Neural progenitor cell (in vitro differentiated cells): ENCODE measurements around the gene BBS9. TPM values are rescaled to one million over a fixed set of nuclear protein-coding genes. Genes with fewer than 3 reads are reported as not detected.

Experiments used
- DNase-seq: peaks from one replicate; pipeline ENCODE4 v3.0.0-alpha.2; 2016; ENCODE audit warnings: low spot score
- H2AFZ ChIP-seq: fragments of 200-600 bp; sonication (generic); replicated peaks from 2 replicates; pipeline ENCODE4 v1.6.1; 2016; ENCODE audit warnings: antibody characterized with exemption
- H3F3A ChIP-seq: fragments of 200-600 bp; sonication (generic); 2 replicates; pipeline ENCODE4 v1.6.1; 2016; ENCODE audit warnings: antibody characterized with exemption, low read depth
- H3K27ac ChIP-seq: fragments of 200-600 bp; sonication (generic); 2 replicates; pipeline ENCODE4 v1.5.1; 2016; ENCODE audit warnings: mild to moderate bottlenecking
- H3K27me3 ChIP-seq: fragments of 200-600 bp; sonication (generic); 2 replicates; pipeline ENCODE4 v1.6.1; 2016; ENCODE audit warnings: mild to moderate bottlenecking, moderate library complexity
- H3K36me3 ChIP-seq: fragments of 200-600 bp; sonication (generic); 2 replicates; pipeline ENCODE4 v1.5.1; 2016
- H3K4me1 ChIP-seq: fragments of 200-600 bp; sonication (generic); 2 replicates; pipeline ENCODE4 v1.6.1; 2016; ENCODE audit warnings: mixed run types
- H3K4me2 ChIP-seq: fragments of 200-600 bp; sonication (generic); 2 replicates; pipeline ENCODE4 v1.6.1; 2016
- H3K4me3 ChIP-seq: fragments of 200-600 bp; sonication (generic); 2 replicates; pipeline ENCODE4 v1.5.1; 2016
- H3K79me2 ChIP-seq: fragments of 200-600 bp; sonication (generic); 2 replicates; pipeline ENCODE4 v1.6.1; 2016; ENCODE audit warnings: low read depth
- H3K9ac ChIP-seq: fragments of 200-600 bp; sonication (generic); 2 replicates; pipeline ENCODE4 v1.6.1; 2016
- H3K9me3 ChIP-seq: fragments of 200-600 bp; sonication (generic); 2 replicates; pipeline ENCODE4 v1.5.1; 2016; ENCODE audit warnings: low read depth
- H4K20me1 ChIP-seq: fragments of 200-600 bp; sonication (generic); 2 replicates; pipeline ENCODE4 v1.6.1; 2016; ENCODE audit warnings: low read depth
- H3K27ac Mint-ChIP-seq: 3 replicates; pipeline ENCODE4 v1.8.0; 2021; ENCODE audit warnings: mixed read lengths
- H3K27me3 Mint-ChIP-seq: 2 replicates; pipeline ENCODE4 v1.8.0; 2022; ENCODE audit warnings: low read depth, mild to moderate bottlenecking, inconsistent platforms, moderate library complexity, mixed read lengths; ENCODE audit not compliant: insufficient read depth
- H3K36me3 Mint-ChIP-seq: 3 replicates; pipeline ENCODE4 v1.8.0; 2021; ENCODE audit warnings: mixed read lengths
- H3K4me1 Mint-ChIP-seq: 3 replicates; pipeline ENCODE4 v1.8.0; 2021; ENCODE audit warnings: mixed read lengths
- H3K4me3 Mint-ChIP-seq: 3 replicates; pipeline ENCODE4 v1.8.0; 2021; ENCODE audit warnings: mild to moderate bottlenecking, moderate library complexity, mixed read lengths
- H3K9me3 Mint-ChIP-seq: 3 replicates; pipeline ENCODE4 v1.8.0; 2020; ENCODE audit warnings: mixed read lengths
- CTCF ChIP-seq: fragments of 200-600 bp; sonication (generic); IDR thresholded peaks from 2 replicates; pipeline ENCODE4 v1.5.1; 2017; ENCODE audit warnings: antibody characterized with exemption, mild to moderate bottlenecking
- EZH2 ChIP-seq: fragments of 200-600 bp; sonication (generic); IDR thresholded peaks from 2 replicates; pipeline ENCODE4 v1.6.1; 2017; ENCODE audit warnings: antibody characterized with exemption, mild to moderate bottlenecking, moderate library complexity
- EZH2phosphoT487 ChIP-seq: fragments of 200-600 bp; sonication (generic); IDR thresholded peaks from 2 replicates; pipeline ENCODE4 v1.6.1; 2017; ENCODE audit warnings: antibody characterized with exemption
- total RNA-seq: library from RNA; depleted of rRNA; stranded (reverse); fragments of >200 nt; gene quantifications from 2 replicates; pipeline ENCODE4 v1.2.3, GENCODE V29; 2015; ENCODE audit warnings: low replicate concordance

The BBS9 gene
- total RNA-seq, 1 donor from 2014 or later, result 40.3 TPM

- Histone ChIP-seq H3K36me3 (no peaks in the 10 kb centered on the region), H2AFZ (no peak overlapping the region), H3F3A (no peaks in the 10 kb centered on the region), H4K20me1 (no peaks in the 10 kb centered on the region), H3K4me3 (no peak overlapping the region), H3K4me1 (no peaks in the 10 kb centered on the region), H3K4me2 (no peak overlapping the region), H3K79me2 (no peaks in the 10 kb centered on the region), H3K9me3 (no peaks in the 10 kb centered on the region), H3K9ac (no peak overlapping the region), H3K27me3 (no peaks in the 10 kb centered on the region), H3K27ac (no peak overlapping the region)
- Mint-ChIP-seq H3K36me3 (no peaks in the 10 kb centered on the region), H3K27ac (no peak overlapping the region), H3K4me3 (no peak overlapping the region), H3K27me3 (peaks cover 2% of the 10 kb centered on the region), H3K9me3 (no peaks in the 10 kb centered on the region), H3K4me1 (no peaks in the 10 kb centered on the region)
- peak; percentile 83 for TF ChIP-seq CTCF
- TF ChIP-seq EZH2phosphoT487, result no peak
- no peak for TF ChIP-seq EZH2
- DNase-seq, result peak; percentile 55
Observed at GRCh38 chr7:33243319-33243881, 114.0 kb downstream of the BBS9 start.

GRCh38 chr7:33248671-33249070 lies 119.3 kb downstream of the BBS9 start:
- peaks cover 2% of the 10 kb centered on the region for H3K9me3 Mint-ChIP-seq
- no peaks in the 10 kb centered on the region for H3K36me3 Mint-ChIP-seq
- no peak for DNase-seq
- no peak overlapping the region for H3K27ac Mint-ChIP-seq
- no peak for TF ChIP-seq EZH2phosphoT487
- no peak for TF ChIP-seq EZH2
- TF ChIP-seq CTCF, result no peak
- no peak overlapping the region for H2AFZ ChIP-seq
- H3F3A ChIP-seq, result no peaks in the 10 kb centered on the region
- no peak overlapping the region for H3K4me2 ChIP-seq
- no peaks in the 10 kb centered on the region for H3K4me1 ChIP-seq
- H3K4me1 Mint-ChIP-seq, result no peaks in the 10 kb centered on the region
- H3K4me3 Mint-ChIP-seq, result no peak overlapping the region
- no peaks in the 10 kb centered on the region for H3K9me3 ChIP-seq
- no peak overlapping the region for H3K4me3 ChIP-seq
- peaks cover 2% of the 10 kb centered on the region for H3K27me3 Mint-ChIP-seq
- H4K20me1 ChIP-seq, result no peaks in the 10 kb centered on the region
- no peaks in the 10 kb centered on the region for H3K27me3 ChIP-seq
- no peak overlapping the region for H3K9ac ChIP-seq
- H3K27ac ChIP-seq, result no peak overlapping the region
- no peaks in the 10 kb centered on the region for H3K79me2 ChIP-seq
- no peaks in the 10 kb centered on the region for H3K36me3 ChIP-seq

- Histone ChIP-seq H2AFZ (no peak overlapping the region), H4K20me1 (no peaks in the 10 kb centered on the region), H3F3A (no peaks in the 10 kb centered on the region), H3K27me3 (no peaks in the 10 kb centered on the region), H3K27ac (no peak overlapping the region), H3K36me3 (no peaks in the 10 kb centered on the region), H3K4me2 (no peak overlapping the region), H3K9ac (no peak overlapping the region), H3K9me3 (no peaks in the 10 kb centered on the region), H3K4me1 (no peaks in the 10 kb centered on the region), H3K79me2 (no peaks in the 10 kb centered on the region), H3K4me3 (no peak overlapping the region)
- DNase-seq, result no peak
- Mint-ChIP-seq H3K27ac (no peak overlapping the region), H3K4me3 (no peak overlapping the region), H3K9me3 (peaks cover 2% of the 10 kb centered on the region), H3K4me1 (no peaks in the 10 kb centered on the region), H3K27me3 (peaks cover 2% of the 10 kb centered on the region), H3K36me3 (no peaks in the 10 kb centered on the region)
- TF ChIP-seq CTCF, result no peak
- no peak for TF ChIP-seq EZH2
- TF ChIP-seq EZH2phosphoT487, result no peak
Observed at GRCh38 chr7:33250421-33250871, 121.1 kb downstream of the BBS9 start.
